ENCODE measurements around the gene KCNJ16.

KCNJ16 gene

DNA sequence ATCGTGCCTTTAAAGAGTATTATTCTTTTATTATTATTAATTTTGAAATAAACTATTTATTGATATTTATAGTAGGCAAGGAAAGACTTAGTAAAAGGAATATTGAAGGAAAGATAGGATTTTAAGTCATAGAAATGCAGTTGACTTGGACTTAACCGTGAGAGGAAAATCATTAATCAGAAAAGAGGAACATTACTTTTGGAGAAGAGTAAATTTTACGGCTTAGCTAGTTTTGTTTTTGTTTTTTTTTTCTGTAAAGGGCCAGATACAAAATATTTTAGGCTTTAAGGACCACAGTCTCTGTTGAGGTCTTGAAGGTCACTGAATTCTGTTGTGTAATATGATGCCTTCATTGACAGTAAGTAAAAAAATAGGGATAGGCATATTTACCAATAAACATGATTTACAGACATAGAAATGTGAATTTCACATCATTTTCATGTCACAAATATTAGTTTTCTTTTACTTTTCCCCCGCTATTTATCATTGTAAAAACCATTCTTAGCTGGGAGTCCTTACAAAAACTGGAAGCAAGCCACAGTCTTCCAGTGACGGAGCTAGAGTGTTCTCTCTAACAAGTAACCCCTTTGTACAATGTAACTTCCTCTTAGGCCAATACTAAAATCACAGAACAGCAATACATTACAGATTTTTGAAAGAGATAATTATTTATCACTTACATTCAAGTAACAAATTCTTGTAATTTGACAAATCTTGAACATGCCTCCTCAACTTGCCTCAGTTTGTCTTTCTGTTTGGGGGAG, 2.3 kb upstream of the KCNJ16 start:
- Histone ChIP-seq H3K27ac (ENCODE audit: low read depth, low read length) (no peak overlapping the region), H3K4me1 (ENCODE audit: control insufficient read depth, insufficient read depth, low read length) (no peaks in the 10 kb centered on the region), H3K4me3 (ENCODE audit: low read length) (no peak overlapping the region)

DNA sequence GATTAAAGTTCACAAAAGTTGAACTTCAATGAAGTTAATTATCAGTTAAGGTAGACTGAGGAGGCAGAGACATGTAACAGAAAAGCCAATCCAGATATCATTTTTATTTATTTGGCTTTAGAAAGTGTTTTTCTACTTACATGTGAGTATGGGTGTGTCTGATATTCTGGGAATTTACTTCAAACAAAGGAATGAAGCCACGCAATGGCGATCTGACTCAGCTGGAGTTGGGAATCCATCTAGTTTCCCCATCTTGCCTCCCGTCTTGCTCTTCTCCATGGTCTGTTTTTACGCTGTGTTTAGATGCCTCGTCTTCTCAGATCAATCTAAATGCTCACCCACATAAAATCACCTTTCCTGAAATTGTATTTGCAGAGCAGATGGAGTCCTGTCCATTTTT, 1.7 kb upstream of the KCNJ16 start:
- Histone ChIP-seq H3K36me3 (ENCODE audit: control insufficient read depth, insufficient read depth, low read length) (no peaks in the 10 kb centered on the region), H3K4me1 (ENCODE audit: control insufficient read depth, insufficient read depth, low read length) (no peaks in the 10 kb centered on the region), H3K27me3 (ENCODE audit: control insufficient read depth, insufficient read depth, low read length) (no peaks in the 10 kb centered on the region), H3K4me3 (ENCODE audit: low read length) (no peak overlapping the region), H3K27ac (ENCODE audit: low read depth, low read length) (no peak overlapping the region), H3K9ac (ENCODE audit: low read length) (no peak overlapping the region)

More for the DNA sequence above, 2.3 kb upstream of the KCNJ16 start:
- no peaks in the 10 kb centered on the region for H3K27me3 ChIP-seq (ENCODE audit: control insufficient read depth, insufficient read depth, low read length)
- H3K9ac ChIP-seq (ENCODE audit: low read length): no peak overlapping the region
- H3K36me3 ChIP-seq (ENCODE audit: control insufficient read depth, insufficient read depth, low read length): no peaks in the 10 kb centered on the region

DNA sequence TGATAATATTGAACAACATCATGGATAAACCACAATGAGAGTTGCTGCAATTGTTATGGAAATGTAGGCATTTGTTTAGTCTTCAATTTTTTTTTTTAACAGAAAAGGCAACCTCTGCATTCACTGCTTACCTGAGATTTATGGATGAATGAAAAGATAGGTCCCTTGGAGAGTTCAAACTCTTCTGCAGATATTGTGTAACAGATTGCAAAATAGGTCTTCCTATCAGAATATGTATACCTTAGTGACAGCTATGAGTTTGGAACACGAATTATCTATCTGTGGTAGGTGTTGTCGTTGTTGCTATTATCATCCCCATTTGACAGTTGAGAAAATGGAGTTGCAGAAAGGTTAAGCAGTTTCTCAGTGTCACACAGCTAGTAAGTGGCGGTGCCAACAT, 1.2 kb upstream of the KCNJ16 start:
- Histone ChIP-seq H3K36me3 (ENCODE audit: control insufficient read depth, insufficient read depth, low read length) (no peaks in the 10 kb centered on the region), H3K27me3 (ENCODE audit: control insufficient read depth, insufficient read depth, low read length) (no peaks in the 10 kb centered on the region), H3K9ac (ENCODE audit: low read length) (no peak overlapping the region), H3K27ac (ENCODE audit: low read depth, low read length) (no peak overlapping the region), H3K4me1 (ENCODE audit: control insufficient read depth, insufficient read depth, low read length) (no peaks in the 10 kb centered on the region), H3K4me3 (ENCODE audit: low read length) (no peak overlapping the region)

DNA sequence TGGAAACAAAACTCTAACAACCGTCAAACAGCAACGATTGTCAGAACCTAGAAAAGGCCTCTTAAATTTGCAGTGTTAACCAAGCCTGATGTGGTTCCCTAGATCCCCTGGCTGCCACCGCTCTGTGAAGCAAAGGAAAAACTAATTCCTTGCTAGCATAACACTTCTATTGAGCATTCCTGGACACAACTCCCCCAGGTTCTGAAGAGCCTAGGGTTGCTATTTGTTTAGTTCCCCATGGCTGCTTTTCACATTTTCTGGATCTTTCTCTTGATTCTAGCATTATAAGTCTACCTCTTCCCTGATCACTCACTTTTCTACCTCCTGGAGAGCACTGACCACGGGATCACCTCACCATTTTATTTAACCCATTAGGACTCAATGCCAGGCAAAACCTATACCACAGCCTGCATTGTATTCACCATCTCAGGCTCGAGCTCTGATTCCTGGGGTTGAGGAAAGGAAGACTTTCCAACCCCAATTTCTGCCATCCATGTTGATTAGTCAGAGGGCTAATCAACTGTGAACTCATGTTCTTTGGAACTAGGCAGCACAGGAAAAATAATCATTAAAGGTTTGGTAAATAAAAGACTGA, 692 bp upstream of the KCNJ16 start:
- H3K27ac ChIP-seq (ENCODE audit: low read depth, low read length): no peak overlapping the region
- no peak overlapping the region for H3K9ac ChIP-seq (ENCODE audit: low read length)

DNA sequence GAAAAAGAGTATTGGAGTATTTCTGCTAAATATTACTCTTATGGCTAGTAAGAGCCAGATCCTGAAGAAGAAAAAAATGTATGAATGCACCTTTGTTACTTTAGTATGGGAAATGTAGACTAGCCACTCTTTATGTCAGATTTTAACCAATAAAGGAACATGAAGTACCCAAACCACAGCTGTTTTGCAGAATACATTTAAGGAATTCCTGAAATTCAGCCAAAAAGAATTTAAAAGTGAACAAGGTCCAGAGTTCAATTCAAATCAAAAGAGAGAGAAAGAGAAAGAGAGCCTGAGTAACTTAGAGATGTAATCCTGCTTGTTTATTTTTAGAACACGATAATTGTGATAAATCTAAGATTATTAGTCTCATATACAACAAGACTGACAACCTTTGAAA, 1.2 kb downstream of the KCNJ16 start:
- no peak overlapping the region for H3K27ac ChIP-seq (ENCODE audit: low read depth, low read length)
- no peak overlapping the region for H3K4me3 ChIP-seq (ENCODE audit: low read length)
- H3K36me3 ChIP-seq (ENCODE audit: control insufficient read depth, insufficient read depth, low read length): no peaks in the 10 kb centered on the region
- H3K27me3 ChIP-seq (ENCODE audit: control insufficient read depth, insufficient read depth, low read length): no peaks in the 10 kb centered on the region
- no peak overlapping the region for H3K9ac ChIP-seq (ENCODE audit: low read length)
- no peaks in the 10 kb centered on the region for H3K4me1 ChIP-seq (ENCODE audit: control insufficient read depth, insufficient read depth, low read length)

More for the DNA sequence above, 692 bp upstream of the KCNJ16 start:
- no peaks in the 10 kb centered on the region for H3K4me1 ChIP-seq (ENCODE audit: control insufficient read depth, insufficient read depth, low read length)
- H3K4me3 ChIP-seq (ENCODE audit: low read length): no peak overlapping the region
- no peaks in the 10 kb centered on the region for H3K36me3 ChIP-seq (ENCODE audit: control insufficient read depth, insufficient read depth, low read length)
- H3K27me3 ChIP-seq (ENCODE audit: control insufficient read depth, insufficient read depth, low read length): no peaks in the 10 kb centered on the region

DNA sequence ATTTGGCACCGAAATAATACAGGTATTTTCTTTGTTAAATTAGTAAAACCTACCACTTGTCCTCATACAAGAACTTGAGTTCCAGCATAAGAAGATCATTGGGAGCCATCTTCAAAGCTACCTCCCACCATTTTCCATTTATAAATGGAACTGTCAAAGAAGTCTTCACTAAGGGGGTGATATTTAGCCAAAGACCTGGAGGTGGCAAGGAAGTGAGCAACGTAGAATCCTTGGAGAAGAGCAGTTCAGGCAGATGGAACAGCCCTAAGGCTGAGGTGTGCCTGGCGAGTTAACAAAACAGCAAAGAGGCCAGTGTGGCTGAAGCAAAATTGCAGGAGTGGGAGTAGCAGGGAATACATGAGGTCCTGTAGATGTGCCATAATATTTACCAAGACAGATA, 1.8 kb downstream of the KCNJ16 start:
- Histone ChIP-seq H3K36me3 (ENCODE audit: control insufficient read depth, insufficient read depth, low read length) (no peaks in the 10 kb centered on the region), H3K4me1 (ENCODE audit: control insufficient read depth, insufficient read depth, low read length) (no peaks in the 10 kb centered on the region), H3K27me3 (ENCODE audit: control insufficient read depth, insufficient read depth, low read length) (no peaks in the 10 kb centered on the region), H3K27ac (ENCODE audit: low read depth, low read length) (no peak overlapping the region), H3K4me3 (ENCODE audit: low read length) (no peak overlapping the region), H3K9ac (ENCODE audit: low read length) (no peak overlapping the region)

DNA sequence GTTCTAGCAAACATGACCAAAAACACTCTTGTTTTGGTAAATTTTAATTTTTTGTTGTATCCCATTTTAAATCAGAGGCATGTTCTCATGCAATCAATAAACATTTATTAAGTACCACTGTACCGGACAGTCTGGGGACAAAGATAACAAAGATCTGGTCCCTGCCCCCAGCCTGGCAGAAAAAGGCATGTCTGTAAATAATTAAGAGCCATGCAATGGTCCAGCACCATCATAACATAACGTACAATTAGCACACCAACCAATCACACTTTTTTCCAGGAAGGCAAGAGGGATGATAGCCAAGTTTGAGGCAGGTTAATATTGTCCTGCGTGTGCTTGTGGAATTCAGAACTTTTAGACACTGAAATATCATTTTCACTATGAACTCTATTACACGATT, 3.5 kb downstream of the KCNJ16 start:
- H3K36me3 ChIP-seq (ENCODE audit: control insufficient read depth, insufficient read depth, low read length): no peaks in the 10 kb centered on the region
- no peak overlapping the region for H3K4me3 ChIP-seq (ENCODE audit: low read length)
- H3K9ac ChIP-seq (ENCODE audit: low read length): no peak overlapping the region
- no peaks in the 10 kb centered on the region for H3K4me1 ChIP-seq (ENCODE audit: control insufficient read depth, insufficient read depth, low read length)
- H3K27me3 ChIP-seq (ENCODE audit: control insufficient read depth, insufficient read depth, low read length): no peaks in the 10 kb centered on the region
- no peak overlapping the region for H3K27ac ChIP-seq (ENCODE audit: low read depth, low read length)

DNA sequence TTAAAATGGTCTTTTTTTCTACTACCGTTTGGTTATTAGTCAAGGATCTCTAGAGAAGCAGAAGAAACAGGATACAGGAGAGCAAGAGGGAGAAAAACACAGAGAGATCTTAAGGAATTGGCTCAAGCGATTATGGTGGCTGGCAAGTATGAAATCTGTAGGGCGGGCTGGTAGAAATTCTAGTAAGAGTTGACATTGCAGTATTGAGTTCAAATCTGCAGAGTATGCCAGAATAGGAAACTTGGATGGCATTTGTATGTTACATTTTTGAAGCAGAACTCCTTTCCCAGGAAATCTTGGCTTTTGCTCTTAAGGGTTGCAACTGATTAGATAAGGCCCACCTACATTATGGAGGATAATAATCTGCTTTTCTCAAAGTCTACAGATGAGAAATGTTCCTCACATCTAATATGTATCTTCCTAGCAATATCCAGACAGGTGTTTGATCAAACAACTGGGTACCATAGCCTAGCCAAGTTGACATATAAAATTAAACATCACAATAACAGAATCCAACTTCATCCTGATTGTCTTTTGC, 4.0 kb downstream of the KCNJ16 start:
- H3K27me3 ChIP-seq (ENCODE audit: control insufficient read depth, insufficient read depth, low read length): no peaks in the 10 kb centered on the region
- H3K27ac ChIP-seq (ENCODE audit: low read depth, low read length): no peak overlapping the region
- H3K4me3 ChIP-seq (ENCODE audit: low read length): no peak overlapping the region
- H3K9ac ChIP-seq (ENCODE audit: low read length): no peak overlapping the region
- H3K36me3 ChIP-seq (ENCODE audit: control insufficient read depth, insufficient read depth, low read length): no peaks in the 10 kb centered on the region
- H3K4me1 ChIP-seq (ENCODE audit: control insufficient read depth, insufficient read depth, low read length): no peaks in the 10 kb centered on the region

DNA sequence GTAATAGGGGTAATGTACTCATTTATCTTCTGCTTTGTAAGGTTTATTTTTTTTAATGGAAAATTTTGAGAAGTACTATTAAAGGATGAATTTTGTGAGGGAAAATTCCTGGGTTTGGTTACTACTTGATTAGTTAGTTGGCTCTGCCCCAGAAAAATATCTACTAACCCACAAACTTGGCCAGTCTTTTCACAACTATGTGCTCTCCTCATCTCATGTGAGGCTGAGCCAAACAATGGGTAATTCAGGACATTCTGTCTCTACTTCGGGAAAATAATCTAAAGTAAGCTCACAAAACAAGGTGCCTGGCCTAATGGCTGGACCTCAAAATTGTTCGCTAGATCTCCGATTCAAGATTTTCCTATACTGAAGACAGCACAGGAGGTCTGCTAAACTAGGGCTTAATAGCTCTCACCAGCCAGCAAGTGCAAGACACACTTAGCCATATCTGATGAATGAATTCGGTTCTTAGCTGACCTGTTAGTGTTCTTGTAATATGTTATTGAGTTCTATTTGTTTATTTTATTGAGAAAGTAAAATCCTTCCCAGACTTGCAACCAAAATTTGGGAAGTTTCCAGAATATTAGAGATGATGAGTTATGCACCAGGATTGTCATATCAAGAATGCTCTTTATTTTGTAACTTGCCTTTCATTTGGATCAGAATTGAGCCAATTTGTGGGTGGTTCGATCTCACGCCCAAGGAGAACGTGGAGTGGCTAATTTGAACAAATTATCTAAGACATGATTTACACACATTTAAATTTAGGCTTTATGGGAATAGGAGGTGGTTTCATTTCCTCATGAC, 5.7 kb downstream of the KCNJ16 start:
- Histone ChIP-seq H3K27me3 (ENCODE audit: control insufficient read depth, insufficient read depth, low read length) (no peaks in the 10 kb centered on the region), H3K4me1 (ENCODE audit: control insufficient read depth, insufficient read depth, low read length) (no peaks in the 10 kb centered on the region), H3K36me3 (ENCODE audit: control insufficient read depth, insufficient read depth, low read length) (no peaks in the 10 kb centered on the region), H3K4me3 (ENCODE audit: low read length) (no peak overlapping the region), H3K27ac (ENCODE audit: low read depth, low read length) (no peak overlapping the region), H3K9ac (ENCODE audit: low read length) (no peak overlapping the region)

DNA sequence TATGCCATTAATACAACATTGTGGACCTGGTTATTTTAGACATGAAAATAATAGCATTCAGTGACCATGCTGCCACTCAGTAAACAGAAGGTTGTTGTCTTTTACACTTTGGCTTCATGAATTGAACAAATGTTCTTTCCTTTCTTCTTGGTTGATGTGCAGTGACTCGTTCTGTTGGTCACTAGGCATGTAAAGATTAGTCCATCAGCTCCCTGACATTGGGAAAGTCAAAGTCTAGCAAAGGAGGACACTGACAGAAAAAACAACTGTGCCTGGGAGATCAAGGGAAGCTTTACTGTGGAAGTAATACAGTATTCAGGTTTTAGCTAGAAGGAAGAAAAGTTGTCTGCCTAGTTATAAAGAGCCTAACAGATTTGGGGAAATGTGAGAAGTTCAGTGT, 6.9 kb downstream of the KCNJ16 start:
- Histone ChIP-seq H3K36me3 (ENCODE audit: control insufficient read depth, insufficient read depth, low read length) (no peaks in the 10 kb centered on the region), H3K27me3 (ENCODE audit: control insufficient read depth, insufficient read depth, low read length) (no peaks in the 10 kb centered on the region), H3K4me1 (ENCODE audit: control insufficient read depth, insufficient read depth, low read length) (no peaks in the 10 kb centered on the region), H3K27ac (ENCODE audit: low read depth, low read length) (no peak overlapping the region), H3K4me3 (ENCODE audit: low read length) (no peak overlapping the region), H3K9ac (ENCODE audit: low read length) (no peak overlapping the region)

DNA sequence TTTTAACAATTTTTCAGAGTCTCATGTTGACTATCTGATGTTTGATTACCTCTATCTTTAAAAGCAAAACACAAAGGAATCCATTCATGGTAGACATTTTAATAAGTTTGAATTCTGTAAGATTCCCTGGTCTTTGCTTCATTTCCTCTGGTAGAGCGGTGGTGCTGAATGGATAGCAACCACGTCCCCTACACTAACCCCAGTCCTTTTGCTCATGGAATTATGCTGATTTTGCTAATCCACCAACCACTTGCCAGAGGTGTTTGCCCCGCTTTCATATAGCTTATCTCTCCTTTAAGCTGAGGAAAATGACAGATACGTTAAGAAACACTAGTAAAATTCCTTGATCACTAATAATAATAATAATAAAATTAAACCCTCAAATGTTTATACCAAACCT, 9.5 kb downstream of the KCNJ16 start:
- no peak overlapping the region for H3K9ac ChIP-seq (ENCODE audit: low read length)
- H3K36me3 ChIP-seq (ENCODE audit: control insufficient read depth, insufficient read depth, low read length): no peaks in the 10 kb centered on the region
- H3K27me3 ChIP-seq (ENCODE audit: control insufficient read depth, insufficient read depth, low read length): no peaks in the 10 kb centered on the region
- no peaks in the 10 kb centered on the region for H3K4me1 ChIP-seq (ENCODE audit: control insufficient read depth, insufficient read depth, low read length)
- H3K27ac ChIP-seq (ENCODE audit: low read depth, low read length): no peak overlapping the region
- H3K4me3 ChIP-seq (ENCODE audit: low read length): no peak overlapping the region

DNA sequence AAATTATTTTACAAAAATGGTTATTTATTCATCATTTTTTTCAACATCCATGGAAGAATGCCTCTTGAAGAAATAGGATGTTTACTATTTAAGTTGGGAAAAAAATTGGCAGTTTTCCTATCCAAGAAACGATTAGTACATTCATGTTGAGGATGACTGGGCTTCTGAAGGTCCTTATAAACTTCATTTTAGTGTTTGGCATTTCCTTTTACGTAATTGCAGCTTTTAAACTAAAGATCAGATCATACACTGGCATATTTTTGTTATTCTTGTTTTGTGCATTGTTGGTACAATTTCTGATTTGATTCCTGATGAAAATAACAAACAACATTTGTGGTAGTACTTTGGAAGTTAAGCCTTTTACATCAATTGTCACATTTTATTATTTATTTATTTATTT, 11.5 kb downstream of the KCNJ16 start:
- peaks cover 2% of the 10 kb centered on the region for H3K4me1 ChIP-seq (ENCODE audit: control insufficient read depth, insufficient read depth, low read length)
- H3K27ac ChIP-seq (ENCODE audit: low read depth, low read length): no peak overlapping the region
- no peak overlapping the region for H3K4me3 ChIP-seq (ENCODE audit: low read length)
- H3K27me3 ChIP-seq (ENCODE audit: control insufficient read depth, insufficient read depth, low read length): no peaks in the 10 kb centered on the region
- no peaks in the 10 kb centered on the region for H3K36me3 ChIP-seq (ENCODE audit: control insufficient read depth, insufficient read depth, low read length)
- no peak overlapping the region for H3K9ac ChIP-seq (ENCODE audit: low read length)

All from rectal smooth muscle tissue (tissue), 1 donor.